Neural cell (in vitro differentiated cells): ENCODE results near the gene LATS2. TPM values are rescaled to one million over a fixed set of nuclear protein-coding genes. Genes with fewer than 3 reads are reported as not detected.

Source experiments
- H2AFZ ChIP-seq: fragments of 200-600, 300-800 bp; sonication (generic), shearing (Covaris generic); 2 replicates; pipeline ENCODE4 v1.6.0; 2014; ENCODE audit warnings: low read depth, mild to moderate bottlenecking, antibody characterized with exemption, low read length, moderate library complexity
- H3F3A ChIP-seq: fragments of 200-600 bp; shearing (Covaris generic); 2 replicates; pipeline ENCODE4 v1.6.1; 2016; ENCODE audit warnings: mild to moderate bottlenecking, moderate library complexity, mixed read lengths, antibody characterized with exemption, low read length; ENCODE audit not compliant: insufficient read depth, poor library complexity, severe bottlenecking
- H3K27ac ChIP-seq: fragments of 200-600, 300-800 bp; sonication (generic), shearing (Covaris generic); 2 replicates; pipeline ENCODE4 v1.5.1; 2014; ENCODE audit warnings: mild to moderate bottlenecking, low read length, moderate library complexity
- H3K27me3 ChIP-seq: fragments of 300-800, 200-600 bp; sonication (generic), shearing (Covaris generic); 2 replicates; pipeline ENCODE4 v1.6.0; 2014; ENCODE audit warnings: mild to moderate bottlenecking, low read depth, low read length, moderate library complexity; ENCODE audit not compliant: insufficient read depth
- H3K36me3 ChIP-seq: fragments of 300-800, 200-600 bp; sonication (generic), shearing (Covaris generic); 2 replicates; pipeline ENCODE4 v1.5.1; 2014; ENCODE audit warnings: mild to moderate bottlenecking, antibody characterized with exemption, low read length, moderate library complexity; ENCODE audit not compliant: insufficient read depth
- H3K4me2 ChIP-seq: fragments of 300-800, 200-600 bp; sonication (generic), shearing (Covaris generic); 2 replicates; pipeline ENCODE4 v1.6.0; 2014; ENCODE audit warnings: mild to moderate bottlenecking, low read length
- H3K4me3 ChIP-seq: fragments of 300-800, 200-600 bp; sonication (generic), shearing (Covaris generic); 2 replicates; pipeline ENCODE4 v1.5.1; 2014; ENCODE audit warnings: mild to moderate bottlenecking, low read length, moderate library complexity
- H3K79me2 ChIP-seq: fragments of 200-600 bp; shearing (Covaris generic); replicated peaks from 2 replicates; pipeline ENCODE4 v1.6.0; 2014; ENCODE audit warnings: mild to moderate bottlenecking, low read length, moderate library complexity; ENCODE audit not compliant: insufficient read depth
- H3K9ac ChIP-seq: fragments of 300-800, 200-600 bp; sonication (generic), shearing (Covaris generic); 2 replicates; pipeline ENCODE4 v1.6.1; 2016; ENCODE audit warnings: mild to moderate bottlenecking, low read length, mixed read lengths
- H3K9me2 ChIP-seq: fragments of 200-600 bp; shearing (Covaris generic); 2 replicates; pipeline ENCODE4 v1.6.1; 2016; ENCODE audit warnings: mild to moderate bottlenecking, low read length, mixed read lengths; ENCODE audit not compliant: insufficient read depth
- H3K9me3 ChIP-seq: fragments of 200-600, 300-800 bp; sonication (generic), shearing (Covaris generic); 2 replicates; pipeline ENCODE4 v1.6.1; 2016; ENCODE audit warnings: mild to moderate bottlenecking, mixed run types, low read length, moderate library complexity, mixed read lengths
- H4K20me1 ChIP-seq: fragments of 200-600 bp; shearing (Covaris generic); 2 replicates; pipeline ENCODE4 v1.6.1; 2016; ENCODE audit warnings: mild to moderate bottlenecking, mixed run types; ENCODE audit not compliant: insufficient read depth
- CTCF ChIP-seq: fragments of 450-650 bp; IDR thresholded peaks from 2 replicates; pipeline ENCODE4 v1.5.1; 2014; ENCODE audit warnings: antibody characterized with exemption, mild to moderate bottlenecking, moderate library complexity; ENCODE audit not compliant: poor library complexity, severe bottlenecking
- EP300 ChIP-seq: fragments of 450-650 bp; conservative IDR thresholded peaks from 2 replicates; pipeline ENCODE4 v1.6.1; 2014; ENCODE audit warnings: antibody characterized with exemption, mild to moderate bottlenecking, moderate library complexity; ENCODE audit not compliant: poor library complexity, severe bottlenecking
- EZH2 ChIP-seq: fragments of 200-600, 300-800 bp; shearing (Covaris generic), sonication (generic); IDR thresholded peaks from 2 replicates; pipeline ENCODE4 v1.6.1; 2014; ENCODE audit warnings: antibody characterized with exemption, low read length, borderline replicate concordance, mild to moderate bottlenecking; ENCODE audit not compliant: insufficient read depth, poor library complexity, severe bottlenecking
- MXI1 ChIP-seq: fragments of 450-650 bp; conservative IDR thresholded peaks from 2 replicates; pipeline ENCODE4 v1.6.1; 2014; ENCODE audit warnings: antibody characterized with exemption, mild to moderate bottlenecking; ENCODE audit not compliant: poor library complexity, severe bottlenecking
- SMC3 ChIP-seq: fragments of 450-650 bp; conservative IDR thresholded peaks from 2 replicates; pipeline ENCODE4 v1.6.1; 2014; ENCODE audit warnings: antibody characterized with exemption, mild to moderate bottlenecking, moderate library complexity; ENCODE audit not compliant: poor library complexity
- TAF1 ChIP-seq: IDR thresholded peaks from 2 replicates; pipeline ENCODE4 v1.6.1; 2012; ENCODE audit warnings: low read depth
- polyA plus RNA-seq: library from polyadenylated mRNA; depleted of rRNA; stranded (reverse); fragments of >200 nt; gene quantifications from 2 replicates; pipeline ENCODE4 v1.2.3, GENCODE V29; 2014
- TF ChIP-seq, protein P1 (sequence below): IDR thresholded peaks from 2 replicates; pipeline ENCODE4 v1.6.1; 2012; ENCODE audit warnings: borderline replicate concordance

The LATS2 gene
- polyA plus RNA-seq, 1 donor from 2014 or later = 2.6 TPM

DNA sequence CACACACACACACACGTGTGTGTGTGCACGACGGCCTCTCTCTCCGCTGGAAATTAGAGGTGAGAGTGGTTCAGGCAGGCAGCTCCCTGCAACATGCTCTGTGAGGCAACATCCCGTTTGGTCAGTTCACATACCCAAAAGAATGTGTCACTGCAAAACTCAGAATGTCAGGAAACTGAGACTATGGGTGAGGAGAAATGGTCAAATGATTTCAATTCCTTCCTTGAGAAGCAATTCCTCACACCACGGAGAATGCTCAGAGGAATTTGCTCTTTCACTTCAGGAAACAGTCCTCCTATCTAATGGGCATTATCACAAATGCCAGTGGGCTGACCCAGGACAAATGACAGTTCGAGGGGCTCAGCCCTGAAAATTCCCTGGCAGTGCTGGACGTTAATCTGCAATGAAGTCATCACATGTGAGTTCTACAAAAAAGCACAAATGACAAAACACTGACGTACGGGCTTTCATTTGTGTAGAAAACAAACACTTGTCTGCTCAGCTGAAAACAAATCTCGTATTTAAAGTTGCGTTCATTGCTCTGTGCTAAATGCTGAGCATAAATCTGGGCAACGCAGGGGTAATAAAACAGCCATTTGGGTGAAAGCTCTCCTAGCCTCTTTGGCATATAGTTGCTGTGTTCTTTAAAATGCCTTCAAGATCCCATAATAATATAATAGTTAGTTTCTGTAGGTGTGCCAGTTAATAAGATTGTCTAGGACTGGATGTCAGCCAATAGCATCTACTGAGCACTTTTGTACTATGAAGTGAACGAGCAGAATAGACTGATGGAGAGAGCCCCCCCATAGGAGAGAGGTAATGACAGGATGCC lies 18.6 kb upstream of the LATS2 start:
- Histone ChIP-seq H4K20me1 (no peaks in the 10 kb centered on the region), H3K9me3 (no peaks in the 10 kb centered on the region), H3K27me3 (peaks cover 6% of the 10 kb centered on the region), H3K4me3 (no peak overlapping the region), H3K79me2 (no peaks in the 10 kb centered on the region), H2AFZ (no peak overlapping the region), H3K9me2 (no peaks in the 10 kb centered on the region), H3K36me3 (no peaks in the 10 kb centered on the region), H3K9ac (no peak overlapping the region), H3K4me2 (no peak overlapping the region), H3K27ac (no peak overlapping the region), H3F3A (no peaks in the 10 kb centered on the region)
- TF ChIP-seq, protein P1, sequence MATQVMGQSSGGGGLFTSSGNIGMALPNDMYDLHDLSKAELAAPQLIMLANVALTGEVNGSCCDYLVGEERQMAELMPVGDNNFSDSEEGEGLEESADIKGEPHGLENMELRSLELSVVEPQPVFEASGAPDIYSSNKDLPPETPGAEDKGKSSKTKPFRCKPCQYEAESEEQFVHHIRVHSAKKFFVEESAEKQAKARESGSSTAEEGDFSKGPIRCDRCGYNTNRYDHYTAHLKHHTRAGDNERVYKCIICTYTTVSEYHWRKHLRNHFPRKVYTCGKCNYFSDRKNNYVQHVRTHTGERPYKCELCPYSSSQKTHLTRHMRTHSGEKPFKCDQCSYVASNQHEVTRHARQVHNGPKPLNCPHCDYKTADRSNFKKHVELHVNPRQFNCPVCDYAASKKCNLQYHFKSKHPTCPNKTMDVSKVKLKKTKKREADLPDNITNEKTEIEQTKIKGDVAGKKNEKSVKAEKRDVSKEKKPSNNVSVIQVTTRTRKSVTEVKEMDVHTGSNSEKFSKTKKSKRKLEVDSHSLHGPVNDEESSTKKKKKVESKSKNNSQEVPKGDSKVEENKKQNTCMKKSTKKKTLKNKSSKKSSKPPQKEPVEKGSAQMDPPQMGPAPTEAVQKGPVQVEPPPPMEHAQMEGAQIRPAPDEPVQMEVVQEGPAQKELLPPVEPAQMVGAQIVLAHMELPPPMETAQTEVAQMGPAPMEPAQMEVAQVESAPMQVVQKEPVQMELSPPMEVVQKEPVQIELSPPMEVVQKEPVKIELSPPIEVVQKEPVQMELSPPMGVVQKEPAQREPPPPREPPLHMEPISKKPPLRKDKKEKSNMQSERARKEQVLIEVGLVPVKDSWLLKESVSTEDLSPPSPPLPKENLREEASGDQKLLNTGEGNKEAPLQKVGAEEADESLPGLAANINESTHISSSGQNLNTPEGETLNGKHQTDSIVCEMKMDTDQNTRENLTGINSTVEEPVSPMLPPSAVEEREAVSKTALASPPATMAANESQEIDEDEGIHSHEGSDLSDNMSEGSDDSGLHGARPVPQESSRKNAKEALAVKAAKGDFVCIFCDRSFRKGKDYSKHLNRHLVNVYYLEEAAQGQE = no peak
- no peak for TF ChIP-seq TAF1
- no peak for TF ChIP-seq MXI1
- TF ChIP-seq SMC3 = no peak
- no peak for TF ChIP-seq CTCF
- no peak for TF ChIP-seq EP300
- TF ChIP-seq EZH2 = no peak

DNA sequence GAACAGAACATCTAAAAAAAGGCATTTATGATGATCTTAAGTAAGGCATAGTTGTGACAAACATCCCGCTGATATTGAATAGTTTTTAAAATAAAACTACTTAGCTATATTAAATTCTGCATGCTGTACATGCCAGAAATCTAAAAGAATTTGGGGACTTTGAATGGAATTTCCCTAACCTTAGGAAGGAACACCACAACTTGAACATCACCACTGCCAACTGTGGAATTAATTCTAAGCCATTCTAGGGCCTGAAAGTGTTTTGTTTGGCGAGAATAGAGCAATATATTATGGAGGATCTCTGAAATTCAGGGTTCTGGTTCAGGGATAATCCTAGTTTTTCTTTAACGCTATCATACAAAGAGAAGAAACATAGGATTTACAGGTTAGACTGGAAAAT lies 17.8 kb upstream of the LATS2 start:
- no peaks in the 10 kb centered on the region for H4K20me1 ChIP-seq
- H3K4me2 ChIP-seq = no peak overlapping the region
- no peak overlapping the region for H3K4me3 ChIP-seq

More for the DNA sequence above, 17.8 kb upstream of the LATS2 start:
- Histone ChIP-seq H3K27ac (no peak overlapping the region), H2AFZ (no peak overlapping the region), H3K36me3 (no peaks in the 10 kb centered on the region), H3F3A (no peaks in the 10 kb centered on the region), H3K9me2 (no peaks in the 10 kb centered on the region), H3K9me3 (no peaks in the 10 kb centered on the region), H3K79me2 (no peaks in the 10 kb centered on the region), H3K27me3 (peaks cover 8% of the 10 kb centered on the region), H3K9ac (no peak overlapping the region)
- TF ChIP-seq EP300 (no peak), MXI1 (no peak)
